Activated CD4-positive, CD25-positive, alpha-beta regulatory T cell treated with anti-CD3 and anti-CD28 coated beads, Interleukin-2, amount 50 U/mL, for 72 hours (primary cell): ENCODE measurements around the gene SP8.
"Not testable (repeated sequence)": the region's sequence is repeated elsewhere in the genome, so short reads cannot be mapped to it uniquely, and the experiment has no call there.

ENCODE experiments used
- DNase-seq: peaks from one replicate; pipeline ENCODE4 v3.0.0; 2021

Gene SP8

DNA sequence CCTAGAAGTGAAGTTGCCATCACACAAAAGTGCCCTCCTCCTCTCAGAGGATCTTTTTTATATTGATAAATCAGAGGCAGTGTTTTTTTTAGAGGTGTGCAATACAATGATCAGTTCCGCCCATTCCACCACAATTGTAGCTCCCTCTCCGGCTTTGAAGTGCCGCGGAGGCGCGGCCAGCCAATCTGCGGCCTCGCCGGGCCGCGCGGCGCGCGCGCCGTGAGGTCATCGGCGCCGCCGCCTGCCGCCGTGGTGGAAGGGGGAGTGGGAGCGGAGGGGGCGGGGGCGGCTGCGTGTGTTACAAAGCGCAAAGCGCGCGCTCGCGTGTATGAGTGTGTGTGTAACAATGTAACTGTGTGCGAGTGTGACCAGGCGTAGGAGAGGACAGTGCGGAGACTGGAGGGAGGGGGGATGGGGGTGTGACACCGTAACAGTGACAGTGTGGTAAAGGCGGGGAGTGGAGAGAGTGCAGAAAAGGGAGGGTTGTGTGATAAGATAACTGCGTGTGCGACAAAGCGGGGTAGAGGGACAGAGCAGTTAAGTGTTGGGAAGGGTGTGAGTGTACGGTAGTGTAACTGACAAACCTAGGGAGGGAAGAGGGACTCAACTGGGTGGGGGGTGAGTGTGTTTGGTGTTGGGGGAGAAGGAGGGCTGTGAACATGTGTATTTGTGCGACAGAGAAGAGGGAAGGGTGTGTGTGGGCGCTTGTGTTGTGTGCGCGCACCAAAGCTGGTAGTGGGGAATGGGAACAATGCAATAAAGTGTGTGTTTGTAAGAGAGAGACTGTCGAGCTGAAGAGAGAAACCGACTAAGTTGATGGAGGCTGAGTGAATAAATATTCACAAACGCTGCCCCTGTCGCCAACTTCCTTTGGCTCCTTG is at the start of gene SP8:
TSS of gene SP8 (minus strand) at position 108 of the 881 bp plus-strand sequence. CDS start at position 20, 88 bp downstream.
- DNase-seq: no peak

DNA sequence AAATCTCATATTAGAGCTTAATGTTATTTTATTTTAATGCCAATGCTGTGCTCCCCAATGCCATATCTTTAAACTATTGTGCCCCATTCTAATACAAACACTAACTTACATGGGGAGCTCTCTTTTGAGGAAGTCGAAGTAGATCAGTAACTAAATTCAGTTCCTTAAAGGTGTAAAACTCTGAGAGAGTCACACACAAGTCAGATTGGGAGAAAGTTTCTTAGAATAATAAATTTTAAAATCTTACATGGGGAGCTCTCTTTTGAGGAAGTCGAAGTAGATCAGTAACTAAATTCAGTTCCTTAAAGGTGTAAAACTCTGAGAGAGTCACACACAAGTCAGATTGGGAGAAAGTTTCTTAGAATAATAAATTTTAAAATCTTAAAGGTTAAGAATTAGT is 49.7 kb upstream of the SP8 start:
- DNase-seq: not testable (repeated sequence)

DNA sequence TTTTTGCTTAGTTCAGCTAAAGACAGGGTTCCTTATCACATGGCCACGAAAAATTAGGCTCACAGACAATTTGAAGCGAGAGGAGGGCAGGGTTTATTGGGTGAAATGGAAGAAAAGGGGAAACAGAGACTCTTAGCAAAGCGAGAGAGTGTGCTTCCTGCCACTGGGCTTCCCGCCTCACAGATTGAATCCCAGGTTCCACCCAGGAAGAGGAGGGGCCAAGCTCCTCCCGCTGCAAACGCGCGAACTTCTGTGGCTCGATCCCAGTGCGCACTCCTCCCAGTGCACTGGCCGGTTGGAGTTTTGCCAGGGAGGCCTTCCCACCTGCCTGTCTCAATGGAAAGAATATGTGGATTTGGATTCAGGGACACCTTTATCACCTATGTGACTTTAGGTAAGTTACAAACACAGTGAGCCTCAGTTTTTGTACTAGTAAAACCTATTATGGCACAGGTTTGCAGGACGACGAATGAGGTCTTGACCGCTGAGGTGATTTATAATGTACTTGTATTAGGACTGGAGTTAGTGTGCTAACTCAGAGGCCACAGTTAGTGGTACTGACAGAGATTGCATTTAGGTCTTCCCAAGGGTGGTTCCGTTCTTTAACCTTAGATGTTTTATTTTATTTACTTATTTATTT is 48.5 kb upstream of the SP8 start:
- DNase-seq: no peak

DNA sequence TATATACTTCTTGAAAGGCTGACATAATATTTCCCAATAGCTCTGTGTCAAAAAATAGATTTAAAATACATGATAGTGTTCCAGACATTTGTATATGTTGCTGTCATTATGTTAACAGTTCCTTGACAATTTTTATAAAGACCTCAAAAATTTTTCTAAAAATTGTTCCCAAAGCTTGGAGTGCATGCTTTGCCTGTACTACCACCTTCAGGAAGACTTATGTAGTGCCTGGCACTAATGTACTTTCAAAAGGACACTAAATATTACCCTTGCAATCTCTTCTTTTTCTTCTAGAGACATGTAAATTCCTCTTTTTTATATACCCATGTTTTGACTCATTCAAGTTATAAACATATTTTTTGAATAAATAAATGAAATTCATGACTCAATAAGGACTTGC is 48.0 kb upstream of the SP8 start:
- no peak for DNase-seq

DNA sequence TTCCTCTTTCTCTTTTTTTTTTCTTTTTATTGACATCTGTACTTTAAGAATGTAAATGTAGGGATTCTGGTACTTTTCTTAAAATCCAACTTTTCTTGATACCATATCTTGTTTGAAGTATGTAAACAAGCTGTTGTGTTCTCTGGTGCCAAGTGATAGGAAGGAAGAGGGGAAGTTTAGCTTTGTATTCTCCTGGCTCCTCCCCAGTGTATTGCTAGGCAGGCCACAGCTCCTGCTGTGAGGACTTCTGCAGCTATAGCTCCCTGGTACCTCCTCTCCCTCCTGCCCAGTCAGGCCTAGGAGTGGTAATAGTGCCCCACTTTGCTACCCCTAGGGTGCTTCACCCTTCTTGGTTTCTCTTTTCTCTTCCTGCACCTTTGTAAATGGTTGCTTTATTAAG is 45.3 kb upstream of the SP8 start:
- no peak for DNase-seq

DNA sequence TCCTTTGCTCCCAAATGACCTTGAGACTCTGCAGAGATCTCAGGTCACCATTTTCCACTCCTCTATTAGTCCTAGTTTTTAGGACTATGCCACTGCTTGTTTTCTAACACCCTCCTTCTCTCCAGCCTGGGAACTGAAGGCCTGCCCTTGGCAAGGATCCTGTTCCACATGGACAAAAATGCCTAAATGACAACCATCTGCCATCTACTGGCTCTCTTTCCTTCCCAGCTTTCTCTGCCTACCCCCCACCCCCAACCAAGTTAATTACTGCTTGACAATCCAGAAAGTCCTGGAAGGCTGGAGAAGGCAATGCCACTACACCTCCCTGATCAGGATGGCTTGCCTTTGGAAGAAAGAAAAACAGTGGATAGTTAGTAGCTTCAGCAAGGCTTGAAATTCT is 44.8 kb upstream of the SP8 start:
- no peak for DNase-seq

DNA sequence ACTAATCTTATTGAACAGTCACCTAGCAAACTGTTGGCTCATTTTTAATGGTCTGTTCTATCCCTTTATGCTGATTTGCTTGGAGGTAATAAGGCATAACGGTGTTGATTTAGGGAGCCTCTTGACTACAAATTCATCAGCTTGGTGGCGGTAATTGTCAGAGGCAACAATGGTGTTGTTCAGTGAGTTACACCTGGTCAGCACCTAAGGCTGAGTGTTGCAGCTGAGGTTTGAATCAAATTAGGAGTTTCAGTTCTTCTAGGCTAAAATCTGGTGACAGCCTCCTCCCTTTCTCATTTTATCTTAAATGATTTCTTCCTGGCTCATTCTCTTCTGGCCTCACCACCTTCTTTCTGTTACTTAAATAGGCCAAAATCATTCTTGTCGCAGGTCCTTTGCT is 42.3 kb upstream of the SP8 start:
- no peak for DNase-seq

DNA sequence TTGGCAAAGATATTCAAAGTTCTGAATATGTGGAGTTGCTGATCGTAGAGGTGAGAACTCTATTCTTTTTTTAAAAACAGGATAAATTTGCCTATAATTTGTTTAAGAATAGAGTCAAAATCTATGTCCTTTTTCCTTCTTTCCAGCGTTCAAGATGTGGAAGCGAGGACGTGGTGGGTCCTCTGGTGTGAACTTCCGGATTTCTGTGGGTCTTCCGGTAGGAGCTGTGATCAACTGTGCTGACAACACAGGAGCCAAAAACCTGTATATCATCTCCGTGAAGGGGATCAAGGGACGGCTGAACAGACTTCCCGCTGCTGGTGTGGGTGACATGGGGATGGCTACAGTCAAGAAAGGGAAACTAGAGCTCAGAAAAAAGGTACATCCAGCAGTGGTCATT is 40.5 kb upstream of the SP8 start:
- no peak for DNase-seq

DNA sequence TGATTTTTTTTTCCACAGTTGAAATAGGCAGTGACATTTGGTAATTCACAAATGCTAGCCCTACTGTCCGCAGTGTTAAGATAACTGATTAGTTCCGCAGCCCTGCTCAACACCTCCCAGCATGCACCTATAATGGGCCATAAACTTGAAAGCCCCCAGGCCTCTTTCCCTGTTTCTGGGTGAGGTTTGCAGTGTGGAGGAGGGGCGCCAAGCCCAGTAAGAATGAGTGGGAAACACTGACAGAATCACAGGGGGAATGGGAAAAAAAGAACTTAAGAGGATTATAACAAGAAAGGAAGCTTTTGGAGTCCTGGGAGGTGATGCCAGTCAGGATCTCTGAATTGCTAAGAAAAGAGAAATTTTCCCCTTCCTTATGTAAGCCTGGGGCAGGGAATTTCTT is 39.6 kb upstream of the SP8 start:
- DNase-seq: no peak

DNA sequence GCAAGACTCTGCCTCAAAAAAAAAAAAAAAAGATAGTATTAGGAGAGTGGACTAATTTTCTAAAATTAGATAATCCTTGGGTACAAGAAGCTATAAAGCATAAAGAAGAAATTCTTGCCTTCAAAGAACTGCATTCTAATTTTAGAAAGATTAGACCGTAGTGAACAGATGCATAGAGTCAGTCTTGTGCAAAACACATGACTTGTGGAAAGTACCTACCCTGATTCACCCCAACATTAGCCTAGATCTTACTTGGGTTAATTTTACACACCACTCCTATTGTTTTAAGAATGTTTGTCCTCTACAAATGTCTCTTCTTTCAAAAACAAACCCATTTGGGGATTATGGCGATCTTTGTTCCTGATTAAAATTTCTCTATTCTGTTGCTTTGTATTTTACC is 38.9 kb upstream of the SP8 start:
- no peak for DNase-seq

DNA sequence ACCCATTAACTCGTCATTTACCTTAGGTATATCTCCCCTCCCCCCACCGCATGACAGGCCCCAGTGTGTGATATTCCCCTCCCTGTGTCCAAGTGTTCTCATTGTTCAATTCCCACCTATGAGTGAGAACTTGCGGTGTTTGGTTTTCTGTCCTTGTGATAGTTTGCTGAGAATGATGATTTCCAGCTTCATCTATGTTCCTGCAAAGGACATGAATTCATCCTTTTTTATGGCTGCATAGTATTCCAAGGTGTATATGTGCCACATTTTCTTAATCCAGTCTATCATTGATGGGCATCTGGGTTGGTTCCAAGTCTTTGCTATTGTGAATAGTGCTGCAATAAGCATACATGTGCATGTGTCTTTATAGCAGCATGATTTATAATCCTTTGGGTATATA is 34.7 kb upstream of the SP8 start:
- DNase-seq: not testable (repeated sequence)

DNA sequence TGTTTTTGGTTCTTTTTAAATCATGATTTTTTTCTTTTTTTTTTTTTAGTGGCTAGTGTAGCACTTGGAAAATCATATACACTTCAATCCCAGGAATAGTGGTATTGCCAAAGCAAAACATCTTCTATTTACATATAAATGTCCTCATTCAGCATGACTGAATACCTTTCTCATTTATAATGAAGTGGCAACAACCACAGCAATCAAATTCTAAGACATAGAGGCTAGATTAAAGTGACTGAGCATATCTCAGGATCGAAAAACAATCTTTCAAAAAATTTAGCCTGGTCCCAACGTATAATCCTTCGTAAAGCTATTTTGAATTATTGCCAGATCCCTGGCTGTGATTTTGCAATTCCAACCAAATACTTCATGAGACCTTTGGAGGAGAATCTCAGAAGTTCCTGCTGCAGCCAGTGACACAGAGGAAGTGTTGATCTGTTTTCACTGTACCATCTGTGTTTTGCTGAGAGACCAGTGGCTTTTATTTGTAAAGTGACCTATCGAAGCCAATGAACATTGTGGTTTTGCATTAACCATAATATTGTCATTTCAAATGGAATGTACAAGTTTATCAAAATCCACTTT is 29.8 kb upstream of the SP8 start:
- no peak for DNase-seq

DNA sequence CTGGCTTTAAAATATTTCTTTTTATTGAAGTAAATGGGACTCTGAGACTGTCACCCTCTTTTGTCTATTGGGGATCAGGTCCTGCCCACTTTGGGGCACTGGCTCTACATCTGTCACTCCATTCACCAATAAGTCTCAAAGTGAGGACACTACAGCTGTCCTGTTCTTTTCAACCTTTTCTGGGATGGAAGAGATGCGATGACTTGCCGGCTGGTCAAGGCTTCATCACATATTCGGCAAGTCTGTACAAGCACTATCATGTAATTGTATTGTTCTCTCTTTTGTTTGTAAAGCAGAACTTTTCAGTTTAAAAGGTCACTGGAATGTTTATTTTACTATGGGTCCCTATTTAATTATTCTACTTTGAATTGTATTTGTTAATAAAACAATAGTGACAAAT is 17.7 kb upstream of the SP8 start:
- DNase-seq: no peak

DNA sequence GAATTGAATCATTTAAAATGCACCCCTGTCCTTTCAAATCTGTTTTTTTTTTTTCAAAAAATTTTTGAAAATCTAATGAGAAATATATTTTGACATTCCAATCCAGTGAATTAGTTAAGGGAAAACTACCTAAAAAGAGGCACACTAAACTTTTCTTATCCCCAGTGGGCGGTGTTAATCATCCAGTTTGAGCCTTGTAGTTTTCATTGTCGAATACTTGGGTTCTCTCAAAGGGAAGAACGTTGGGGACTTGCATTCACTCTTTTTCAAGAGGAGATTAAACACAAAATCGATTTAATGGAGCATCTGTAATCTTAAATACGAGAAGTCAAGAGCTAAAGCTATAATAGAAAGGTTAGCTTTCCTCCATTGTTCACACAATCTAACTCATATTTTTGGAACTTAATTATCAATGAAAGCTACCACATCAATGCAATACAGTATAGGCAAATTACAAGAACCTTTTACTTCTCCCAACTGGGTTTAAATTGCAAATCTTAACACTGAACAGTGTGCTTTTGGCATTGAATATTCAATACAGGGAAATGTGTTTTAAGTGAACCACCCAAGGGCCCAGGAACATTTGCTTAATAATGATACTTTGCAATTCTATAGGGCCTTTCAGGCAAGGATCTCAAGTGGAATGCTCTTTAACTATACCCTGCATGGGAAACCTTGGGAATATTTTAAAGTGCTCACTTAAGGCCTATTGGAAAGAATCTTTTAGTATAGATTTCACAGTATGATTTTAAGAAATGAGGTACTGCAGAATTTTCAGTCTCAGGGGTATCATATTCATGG is 13.1 kb upstream of the SP8 start:
- no peak for DNase-seq

DNA sequence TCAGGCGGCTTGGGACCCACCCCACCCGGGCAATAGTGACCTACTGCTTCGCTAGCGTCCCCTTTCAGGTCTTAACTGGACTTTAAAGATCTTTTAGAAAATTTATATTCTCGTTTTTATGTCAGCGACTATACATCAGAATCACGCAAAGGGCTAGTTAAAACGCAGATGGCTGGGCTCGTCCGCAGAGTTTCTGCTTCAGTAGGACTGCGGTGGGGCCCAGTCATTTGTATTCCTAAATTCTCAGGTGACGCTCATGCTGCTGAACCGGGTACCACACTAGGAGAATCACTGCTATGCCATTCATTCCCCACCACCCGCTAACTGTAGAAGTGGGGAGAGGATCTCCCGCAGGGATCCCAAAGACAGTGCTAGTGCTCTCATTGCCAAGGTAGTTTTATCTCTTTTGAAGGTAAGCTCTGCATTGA is 12.0 kb upstream of the SP8 start:
- DNase-seq: no peak

DNA sequence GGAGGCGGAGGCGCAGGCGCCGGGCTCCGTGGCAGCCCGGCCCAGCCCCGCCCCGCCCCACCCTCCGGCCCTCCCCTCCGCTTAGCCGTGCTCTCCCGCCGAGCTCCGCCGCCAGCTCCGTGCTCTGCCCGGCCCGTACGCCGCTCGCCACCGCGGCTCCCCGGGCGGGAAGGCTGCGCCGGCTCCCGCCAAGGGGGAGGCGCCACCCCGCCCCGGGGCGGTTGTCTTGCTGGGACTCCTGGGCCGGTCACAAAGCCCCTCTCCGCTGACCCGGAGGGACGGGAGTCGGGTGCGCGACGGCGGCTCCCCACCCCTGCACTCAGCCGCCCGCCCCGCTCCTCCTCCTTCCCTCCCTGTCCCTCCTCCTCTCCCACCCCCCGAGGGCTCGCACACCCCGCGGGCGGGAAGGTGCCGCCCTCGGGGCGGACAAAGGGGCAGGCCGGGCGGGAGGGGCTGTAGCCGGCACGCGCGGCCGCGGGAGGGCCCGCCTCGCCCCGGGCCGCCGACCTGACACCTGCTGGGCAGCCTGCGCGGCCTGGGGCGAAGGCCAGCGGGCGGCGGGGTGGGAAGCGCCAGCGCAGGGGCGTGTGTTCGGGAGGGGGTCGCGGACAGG is 11.5 kb upstream of the SP8 start:
- no peak for DNase-seq

DNA sequence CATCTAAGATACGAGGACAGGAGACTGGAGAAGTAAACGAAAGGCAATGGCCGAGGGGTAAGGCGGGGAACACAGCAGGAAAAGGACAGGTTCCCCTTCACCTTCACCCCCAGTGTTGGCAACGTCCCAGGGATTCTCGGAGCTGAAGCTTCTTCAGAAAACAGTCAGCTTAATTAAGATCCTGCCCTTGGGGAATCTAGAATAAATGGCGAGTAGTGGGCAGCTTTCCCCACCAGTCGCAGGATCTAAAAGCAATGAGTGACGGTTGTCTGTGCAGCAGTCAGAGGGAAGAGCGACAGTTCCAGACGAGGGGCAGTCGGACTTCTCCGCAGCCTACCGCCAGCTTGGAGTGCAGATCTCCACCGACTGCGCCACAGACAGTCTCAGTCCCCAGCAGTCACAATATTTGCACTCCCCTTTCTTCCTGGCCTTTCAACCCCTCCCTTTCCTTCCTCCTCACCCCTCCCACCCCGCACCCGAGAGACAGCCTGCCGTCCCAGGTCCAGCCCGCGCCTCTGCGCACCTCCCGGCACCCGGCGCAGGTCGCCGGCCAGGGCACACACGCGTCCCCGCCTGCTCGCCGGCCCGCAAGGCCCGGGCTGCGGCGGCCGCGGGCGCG is 10.9 kb upstream of the SP8 start:
- DNase-seq: no peak

DNA sequence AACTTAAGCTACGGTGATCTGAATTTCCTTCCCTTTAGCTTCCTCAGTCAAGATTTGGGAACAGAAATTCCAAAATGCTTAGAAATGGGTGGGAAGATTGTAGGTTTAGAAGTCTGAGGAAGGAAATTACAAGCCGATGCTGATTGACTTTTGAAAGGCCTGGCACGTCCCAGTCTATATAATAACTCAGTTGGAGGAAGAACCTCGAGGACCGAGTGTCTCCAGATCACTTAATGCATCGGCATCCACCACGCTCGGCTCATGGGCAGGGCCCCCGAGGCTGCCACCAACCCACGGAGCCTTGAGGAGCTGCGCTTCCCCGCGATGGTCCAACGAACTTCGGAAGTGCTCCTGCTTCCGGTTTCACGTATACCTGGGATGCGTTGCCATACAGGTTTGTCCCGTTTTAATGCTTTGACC is 10.4 kb upstream of the SP8 start:
- DNase-seq: no peak

DNA sequence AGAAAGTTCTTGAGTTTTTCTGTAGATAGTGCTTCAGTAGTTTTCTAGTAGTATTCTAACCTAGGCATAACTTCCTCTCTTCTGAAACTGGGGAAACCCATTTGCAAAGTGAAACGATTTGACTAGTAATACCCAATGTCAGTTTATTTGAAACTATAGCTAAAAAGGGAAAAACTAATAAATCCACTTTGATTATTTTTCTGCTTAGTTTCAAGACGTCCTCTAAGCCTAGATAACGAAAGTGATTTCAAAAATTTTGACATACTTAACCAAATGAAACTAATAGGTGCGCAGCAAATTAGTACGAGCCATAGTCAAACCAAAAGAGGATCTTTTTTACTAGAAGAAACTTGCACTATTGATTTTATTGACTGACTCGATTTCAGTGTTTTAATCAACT is 9.8 kb upstream of the SP8 start:
- no peak for DNase-seq

DNA sequence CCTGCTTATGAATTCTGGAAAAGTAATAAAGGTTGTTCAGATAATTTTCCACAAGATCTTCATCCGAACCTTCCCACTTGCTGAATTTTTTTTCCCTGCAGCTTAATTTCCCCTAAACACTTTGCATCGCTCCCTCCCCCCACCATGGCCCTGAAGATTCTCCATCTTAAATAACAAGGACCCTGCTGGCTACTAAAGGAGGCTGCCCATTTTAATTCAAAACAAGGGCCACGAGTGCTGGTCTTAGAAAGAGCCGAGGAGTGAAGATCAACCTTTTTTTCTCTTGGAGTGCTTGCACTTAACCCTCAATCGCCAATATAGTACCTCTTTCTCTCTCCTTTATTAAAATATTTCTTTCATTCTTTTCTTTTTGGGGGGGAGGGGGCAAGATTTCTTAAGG is 9.2 kb upstream of the SP8 start:
- no peak for DNase-seq

DNA sequence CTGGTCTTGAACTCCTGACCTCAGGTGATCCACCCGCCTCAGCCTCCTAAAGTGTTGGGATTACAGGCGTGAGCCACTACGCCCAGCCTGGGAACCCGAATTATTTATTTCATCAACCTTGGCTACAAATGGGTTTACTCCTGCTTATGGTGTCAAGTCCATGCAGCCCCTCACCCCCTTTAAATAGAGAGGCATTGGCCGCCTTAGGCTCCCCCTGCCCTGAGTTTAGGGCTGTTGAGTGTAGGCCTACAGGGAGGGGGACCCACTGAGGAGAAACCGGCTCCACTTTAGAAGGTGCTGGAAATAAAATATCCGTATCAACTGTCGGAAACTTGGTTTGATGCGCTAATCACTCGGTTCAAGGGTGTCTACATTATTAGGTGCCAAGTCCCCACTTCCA is 8.7 kb upstream of the SP8 start:
- no peak for DNase-seq

DNA sequence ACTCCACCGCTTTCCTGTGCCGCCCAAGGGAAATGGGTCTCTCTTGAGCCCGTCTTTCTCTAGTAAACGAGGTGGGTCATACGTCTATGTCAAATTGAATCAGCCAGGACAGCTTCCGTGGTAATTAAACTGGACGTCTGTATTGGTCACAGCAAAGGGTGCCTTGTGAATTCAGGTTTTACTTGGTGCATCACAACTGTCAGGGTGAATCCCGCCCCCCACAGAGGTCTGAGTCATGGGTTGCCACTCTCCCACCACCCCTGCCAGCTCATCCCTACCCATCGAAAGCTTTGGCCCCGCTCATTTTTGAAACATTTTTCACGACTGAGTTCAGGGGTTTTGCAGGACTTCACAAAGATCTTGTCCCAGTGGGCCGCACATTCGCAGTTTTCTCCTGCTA is 8.0 kb upstream of the SP8 start:
- DNase-seq: no peak
